OCI-LY3 (cell line): ENCODE results near the gene PTPN21.

Source experiments
- H2AFZ ChIP-seq: fragments of 200-600, 300-600 bp; shearing (Covaris generic); 2 replicates; pipeline ENCODE4 v1.6.0; 2014; ENCODE audit warnings: antibody characterized with exemption, low read depth, low read length
- H3K27ac ChIP-seq: fragments of 200-600, 300-600 bp; sonication (generic); 2 replicates; pipeline ENCODE4 v1.5.1; 2014; ENCODE audit warnings: mild to moderate bottlenecking, low read length, moderate library complexity, mixed read lengths
- H3K27me3 ChIP-seq: fragments of 200-600, 300-600 bp; sonication (generic); 2 replicates; pipeline ENCODE4 v1.6.1; 2014; ENCODE audit warnings: low read depth, low read length, mixed read lengths
- H3K36me3 ChIP-seq: fragments of 200-600, 300-600 bp; sonication (generic); replicated peaks from 2 replicates; pipeline ENCODE3; 2014; ENCODE audit warnings: low read depth, low read length, mixed read lengths
- H3K4me1 ChIP-seq: fragments of 300-600, 200-600 bp; sonication (generic); 2 replicates; pipeline ENCODE4 v1.6.1; 2014; ENCODE audit warnings: low read length, mixed read lengths
- H3K4me2 ChIP-seq: fragments of 200-600, 300-600 bp; sonication (generic); 2 replicates; pipeline ENCODE4 v1.6.1; 2014; ENCODE audit warnings: low read length, mixed read lengths
- H3K4me3 ChIP-seq: fragments of 300-600, 200-600 bp; sonication (generic); 2 replicates; pipeline ENCODE4 v1.5.1; 2014; ENCODE audit warnings: antibody characterized with exemption, mild to moderate bottlenecking, low read length, moderate library complexity
- H3K79me2 ChIP-seq: fragments of 300-600, 200-600 bp; shearing (Covaris generic); 2 replicates; pipeline ENCODE4 v1.6.1; 2014; ENCODE audit warnings: mild to moderate bottlenecking, low read length, mixed read lengths
- H3K9ac ChIP-seq: fragments of 300-600, 200-600 bp; shearing (Covaris generic); 2 replicates; pipeline ENCODE4 v1.6.0; 2014; ENCODE audit warnings: mild to moderate bottlenecking, low read length, moderate library complexity
- H3K9me3 ChIP-seq: fragments of 200-600, 300-600 bp; shearing (Covaris generic); 2 replicates; pipeline ENCODE4 v1.6.1; 2014; ENCODE audit warnings: low read length, mixed read lengths; ENCODE audit not compliant: insufficient read depth
- H4K20me1 ChIP-seq: fragments of 200-600, 300-600 bp; sonication (generic); 2 replicates; pipeline ENCODE4 v1.6.1; 2016; ENCODE audit warnings: low read length, mixed read lengths; ENCODE audit not compliant: insufficient read depth
- EZH2phosphoT487 ChIP-seq: fragments of 200-600 bp; shearing (Covaris generic); IDR thresholded peaks from 2 replicates; pipeline ENCODE4 v1.6.1; 2018; ENCODE audit warnings: antibody characterized with exemption, mixed run types, low read depth
- TF ChIP-seq, protein P1 (sequence below): fragments of 200-600, 300-600 bp; sonication (generic); IDR thresholded peaks from 2 replicates; pipeline ENCODE4 v1.5.1; 2014; ENCODE audit warnings: antibody characterized with exemption, low read length, low read depth

The PTPN21 gene

GRCh38 chr14:88504602-88505001 is 50.2 kb downstream of the PTPN21 start:
- no peaks in the 10 kb centered on the region for H4K20me1 ChIP-seq
- H3K36me3 ChIP-seq, result no peaks in the 10 kb centered on the region
- H3K4me2 ChIP-seq, result no peak overlapping the region
- no peaks in the 10 kb centered on the region for H3K4me1 ChIP-seq
- peaks cover 17% of the 10 kb centered on the region for H3K27me3 ChIP-seq
- H3K9ac ChIP-seq, result no peak overlapping the region
- no peak overlapping the region for H3K27ac ChIP-seq
- H3K9me3 ChIP-seq, result no peaks in the 10 kb centered on the region
- no peak overlapping the region for H3K4me3 ChIP-seq
- TF ChIP-seq, protein P1, sequence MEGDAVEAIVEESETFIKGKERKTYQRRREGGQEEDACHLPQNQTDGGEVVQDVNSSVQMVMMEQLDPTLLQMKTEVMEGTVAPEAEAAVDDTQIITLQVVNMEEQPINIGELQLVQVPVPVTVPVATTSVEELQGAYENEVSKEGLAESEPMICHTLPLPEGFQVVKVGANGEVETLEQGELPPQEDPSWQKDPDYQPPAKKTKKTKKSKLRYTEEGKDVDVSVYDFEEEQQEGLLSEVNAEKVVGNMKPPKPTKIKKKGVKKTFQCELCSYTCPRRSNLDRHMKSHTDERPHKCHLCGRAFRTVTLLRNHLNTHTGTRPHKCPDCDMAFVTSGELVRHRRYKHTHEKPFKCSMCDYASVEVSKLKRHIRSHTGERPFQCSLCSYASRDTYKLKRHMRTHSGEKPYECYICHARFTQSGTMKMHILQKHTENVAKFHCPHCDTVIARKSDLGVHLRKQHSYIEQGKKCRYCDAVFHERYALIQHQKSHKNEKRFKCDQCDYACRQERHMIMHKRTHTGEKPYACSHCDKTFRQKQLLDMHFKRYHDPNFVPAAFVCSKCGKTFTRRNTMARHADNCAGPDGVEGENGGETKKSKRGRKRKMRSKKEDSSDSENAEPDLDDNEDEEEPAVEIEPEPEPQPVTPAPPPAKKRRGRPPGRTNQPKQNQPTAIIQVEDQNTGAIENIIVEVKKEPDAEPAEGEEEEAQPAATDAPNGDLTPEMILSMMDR, result no peak
- no peak for TF ChIP-seq EZH2phosphoT487
- H2AFZ ChIP-seq, result no peak overlapping the region
- no peaks in the 10 kb centered on the region for H3K79me2 ChIP-seq

- H3K36me3 ChIP-seq, result no peaks in the 10 kb centered on the region
- H3K27me3 ChIP-seq, result peaks cover 11% of the 10 kb centered on the region
- H3K79me2 ChIP-seq, result no peaks in the 10 kb centered on the region
- no peak overlapping the region for H3K9ac ChIP-seq
- no peak overlapping the region for H2AFZ ChIP-seq
- H3K27ac ChIP-seq, result no peak overlapping the region
- no peaks in the 10 kb centered on the region for H3K4me1 ChIP-seq
- no peak for TF ChIP-seq EZH2phosphoT487
- TF ChIP-seq, protein P1, result no peak
- H4K20me1 ChIP-seq, result no peaks in the 10 kb centered on the region
- H3K9me3 ChIP-seq, result no peaks in the 10 kb centered on the region
- H3K4me3 ChIP-seq, result no peak overlapping the region
- no peak overlapping the region for H3K4me2 ChIP-seq
These were observed 50.9 kb downstream of the PTPN21 start for GRCh38 chr14:88503754-88504406.

DNA sequence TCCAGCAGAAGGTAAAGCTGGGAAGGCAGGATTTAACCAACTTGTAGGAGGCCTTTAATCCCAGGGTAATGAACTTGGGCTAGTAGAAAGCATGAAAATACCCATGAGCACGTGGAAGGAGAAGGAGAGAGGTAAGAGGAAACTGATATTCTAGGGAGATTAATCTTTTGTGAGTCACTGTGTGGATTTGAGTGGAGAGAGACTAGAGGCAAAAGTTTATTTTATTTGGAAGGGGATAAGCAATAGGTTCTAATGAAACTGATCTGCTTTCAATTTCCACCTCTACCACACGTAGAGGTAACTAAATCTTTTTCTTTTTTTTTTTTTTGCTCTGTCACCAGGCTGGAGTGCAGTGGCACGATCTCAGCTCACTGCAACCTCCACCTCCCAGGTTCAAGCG is 52.1 kb downstream of the PTPN21 start:
- Histone ChIP-seq H3K4me2 (no peak overlapping the region), H3K4me3 (no peak overlapping the region), H3K79me2 (no peaks in the 10 kb centered on the region), H4K20me1 (no peaks in the 10 kb centered on the region), H2AFZ (no peak overlapping the region), H3K36me3 (no peaks in the 10 kb centered on the region), H3K9ac (no peak overlapping the region), H3K27me3 (peaks cover 5% of the 10 kb centered on the region; the same call in 1 of the 2 replicates), H3K4me1 (no peaks in the 10 kb centered on the region), H3K27ac (no peak overlapping the region), H3K9me3 (no peaks in the 10 kb centered on the region)
- TF ChIP-seq, protein P1, result no peak
- TF ChIP-seq EZH2phosphoT487, result no peak

GRCh38 chr14:88500611-88501010 is 54.2 kb downstream of the PTPN21 start:
- H4K20me1 ChIP-seq, result no peaks in the 10 kb centered on the region
- TF ChIP-seq, protein P1, result no peak
- no peak for TF ChIP-seq EZH2phosphoT487
- no peaks in the 10 kb centered on the region for H3K9me3 ChIP-seq
- H3K27ac ChIP-seq, result no peak overlapping the region
- no peaks in the 10 kb centered on the region for H3K36me3 ChIP-seq
- H3K79me2 ChIP-seq, result no peaks in the 10 kb centered on the region
- H3K9ac ChIP-seq, result no peak overlapping the region
- peaks cover 5% of the 10 kb centered on the region; the same call in 1 of the 2 replicates for H3K27me3 ChIP-seq
- H3K4me2 ChIP-seq, result no peak overlapping the region
- no peaks in the 10 kb centered on the region for H3K4me1 ChIP-seq
- H3K4me3 ChIP-seq, result no peak overlapping the region
- no peak overlapping the region for H2AFZ ChIP-seq
